Measurements from ENCODE around the gene ANKRD16.
A peak's percentile ranks its signal among the peaks of the same experiment; 100 is the strongest.
"Not testable (repeated sequence)": the region's sequence is repeated elsewhere in the genome, so short reads cannot be mapped to it uniquely, and the experiment has no call there.

Gene ANKRD16

DNA sequence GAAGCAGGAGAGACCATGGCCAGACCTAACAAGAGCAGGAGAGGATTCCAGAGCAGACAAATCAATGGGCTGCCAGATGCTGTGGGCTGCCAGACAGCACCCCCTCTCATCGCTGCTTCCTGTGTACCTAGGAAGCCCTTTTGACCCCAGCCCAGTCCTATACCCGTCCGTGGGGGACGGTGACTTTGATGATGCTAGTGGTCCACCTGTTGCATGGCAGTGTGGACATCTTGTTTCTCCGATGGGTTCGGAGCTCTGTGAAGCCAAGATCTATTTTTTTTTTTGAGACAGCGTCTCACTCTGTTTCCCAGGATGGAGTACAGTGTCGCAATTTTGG is 58.3 kb downstream of the ANKRD16 start:
- no peak for DNase-seq

DNA sequence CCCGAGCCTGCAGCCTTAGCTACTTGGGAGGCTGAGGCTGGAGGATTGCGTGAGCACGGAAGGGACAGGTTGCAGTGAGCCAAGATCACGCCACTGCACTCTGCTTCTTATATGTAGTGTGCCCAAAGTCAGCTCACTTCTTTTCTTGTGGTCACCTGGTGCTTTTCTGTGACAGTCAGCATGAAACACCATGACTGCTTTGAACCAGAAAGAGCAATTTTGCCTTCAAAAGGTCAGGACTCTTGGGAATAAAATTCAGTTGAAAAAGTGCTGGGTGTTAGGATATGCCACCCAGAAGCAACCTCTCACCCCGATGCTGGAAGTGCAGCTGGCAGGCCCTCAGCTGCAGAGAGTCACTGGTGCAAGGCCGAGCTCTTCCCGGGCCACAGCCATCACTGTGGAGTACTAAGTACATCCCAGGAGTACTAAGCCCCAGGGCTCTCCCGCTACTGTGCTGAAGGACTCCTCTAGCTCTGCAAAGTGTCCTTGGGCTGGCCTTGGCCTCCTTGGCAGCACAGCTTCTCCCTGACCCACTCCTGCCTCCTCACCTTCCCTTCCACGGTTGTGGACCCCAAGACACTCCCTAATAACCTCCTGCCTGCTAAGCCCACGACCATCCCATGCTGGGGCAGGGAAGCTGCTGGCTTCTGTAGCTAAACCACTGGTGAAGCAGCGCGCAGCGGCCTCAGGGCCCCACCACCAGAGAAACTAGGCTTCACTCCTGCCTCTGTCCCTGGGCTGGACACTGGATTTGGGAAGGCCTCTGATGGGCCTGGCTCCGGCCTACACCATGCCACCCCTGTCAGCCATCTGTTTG is 58.9 kb downstream of the ANKRD16 start:
- no peak for DNase-seq

DNA sequence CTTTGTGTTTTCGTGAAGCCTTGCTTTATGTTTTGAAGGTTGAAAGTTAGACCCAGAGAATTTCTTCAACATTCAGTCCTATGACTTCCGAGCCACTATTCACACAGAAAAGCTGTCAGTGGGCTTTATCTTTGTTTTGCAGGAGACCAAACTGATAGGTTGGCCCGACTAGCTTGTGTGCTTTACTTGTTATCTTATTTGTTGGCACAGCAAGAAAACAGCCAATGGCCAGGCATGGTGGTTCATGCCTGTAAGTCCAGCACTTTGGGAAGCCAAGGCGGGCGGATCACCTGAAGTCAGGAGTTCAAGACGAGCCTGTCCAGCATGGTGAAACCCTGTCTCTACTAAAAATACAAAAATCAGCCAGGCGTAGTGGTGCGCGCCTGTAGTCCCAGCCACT is 60.4 kb downstream of the ANKRD16 start:
- DNase-seq, result no peak

DNA sequence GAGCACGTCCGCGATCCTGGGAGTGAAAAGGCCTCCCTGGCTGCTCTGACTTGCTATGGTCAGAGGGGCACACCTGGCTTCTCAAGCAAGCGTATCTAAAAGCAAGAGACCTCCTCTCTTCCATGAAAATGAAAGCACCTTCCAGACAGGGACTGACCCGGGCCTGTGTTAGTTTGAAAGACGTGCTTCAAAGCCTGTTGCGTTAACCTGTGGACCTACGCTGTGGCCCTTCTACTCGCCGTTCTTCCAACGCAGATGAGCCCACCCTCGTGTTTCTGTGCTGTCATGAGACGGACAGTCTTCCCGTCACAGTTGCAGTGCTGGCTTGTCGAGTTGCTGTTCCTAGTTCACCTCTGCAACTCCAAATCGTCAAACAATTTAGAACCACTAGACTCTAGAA is 61.0 kb downstream of the ANKRD16 start:
- DNase-seq, result no peak

DNA sequence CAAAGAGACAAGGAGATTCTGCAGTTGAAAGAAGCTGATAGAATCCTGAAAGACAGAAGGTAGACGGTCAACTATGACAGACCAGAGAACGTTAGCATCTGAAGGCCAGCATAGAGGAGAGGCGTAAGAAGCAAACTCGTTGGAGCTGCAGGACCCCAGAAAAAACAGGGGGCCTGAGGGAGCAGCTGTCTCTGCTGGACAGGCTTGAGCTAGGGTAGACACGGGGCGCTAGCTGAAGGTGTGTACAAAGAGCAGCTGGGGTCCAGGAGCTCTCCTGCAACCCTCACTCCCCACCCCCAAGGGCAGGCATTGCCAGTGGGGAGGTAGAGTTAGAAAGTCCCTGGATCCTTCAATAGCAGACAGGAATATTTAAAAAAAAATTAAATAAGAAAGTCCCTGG is 61.9 kb downstream of the ANKRD16 start:
- DNase-seq, result no peak

DNA sequence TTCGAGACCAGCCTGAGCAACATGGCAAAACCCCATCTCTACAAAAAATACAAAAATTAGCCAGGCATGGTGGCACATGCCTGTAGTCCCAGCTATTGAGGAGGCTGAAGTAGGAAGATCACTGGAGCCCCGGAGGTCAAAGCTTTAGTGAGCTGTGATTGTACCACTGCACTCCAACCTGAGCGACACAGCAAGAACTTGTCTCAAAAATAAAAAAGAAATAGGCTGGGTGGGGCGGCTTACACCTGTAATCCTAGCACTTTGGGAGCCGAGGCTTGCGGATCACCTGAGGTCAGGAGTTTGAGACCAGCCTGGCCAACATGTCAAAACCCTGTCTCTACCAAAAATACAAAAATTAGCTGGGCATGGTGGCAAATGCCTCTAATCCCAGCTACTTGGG is 63.2 kb downstream of the ANKRD16 start:
- DNase-seq, result not testable (repeated sequence)

DNA sequence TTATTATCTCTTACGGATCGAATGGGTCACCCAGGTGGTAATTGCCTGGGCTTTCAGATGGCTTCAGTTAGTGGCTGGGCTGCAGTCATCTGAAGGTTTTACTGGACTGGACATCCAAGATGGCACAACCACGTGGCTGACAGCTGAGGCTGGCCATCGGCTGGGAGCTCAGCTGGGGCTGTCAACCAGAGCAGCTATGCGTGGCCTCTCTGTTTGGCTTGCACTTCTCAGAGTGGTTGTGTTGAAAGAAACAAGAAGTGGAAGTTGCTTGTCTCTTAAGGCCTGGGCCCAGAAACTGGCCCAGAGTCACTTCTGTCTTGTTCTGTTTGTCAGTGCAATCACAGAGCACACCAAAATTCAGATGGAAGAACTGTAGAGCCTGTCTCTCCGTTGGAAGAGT is 70.8 kb downstream of the ANKRD16 start:
- no peak for DNase-seq

DNA sequence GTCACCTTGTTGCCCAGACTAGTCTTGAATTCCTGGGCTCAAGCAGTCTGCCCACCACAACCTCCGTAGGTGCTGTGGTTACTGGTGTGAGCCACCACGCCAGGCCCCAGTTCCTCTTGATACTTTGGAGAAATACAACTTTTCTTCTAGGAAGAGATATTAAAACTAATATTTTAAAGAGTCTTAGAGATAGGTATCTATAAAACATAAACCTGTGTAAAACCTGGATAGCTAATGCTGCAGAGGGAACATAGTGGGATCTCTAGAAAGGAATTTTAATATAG is 71.7 kb downstream of the ANKRD16 start:
- DNase-seq, result no peak

DNA sequence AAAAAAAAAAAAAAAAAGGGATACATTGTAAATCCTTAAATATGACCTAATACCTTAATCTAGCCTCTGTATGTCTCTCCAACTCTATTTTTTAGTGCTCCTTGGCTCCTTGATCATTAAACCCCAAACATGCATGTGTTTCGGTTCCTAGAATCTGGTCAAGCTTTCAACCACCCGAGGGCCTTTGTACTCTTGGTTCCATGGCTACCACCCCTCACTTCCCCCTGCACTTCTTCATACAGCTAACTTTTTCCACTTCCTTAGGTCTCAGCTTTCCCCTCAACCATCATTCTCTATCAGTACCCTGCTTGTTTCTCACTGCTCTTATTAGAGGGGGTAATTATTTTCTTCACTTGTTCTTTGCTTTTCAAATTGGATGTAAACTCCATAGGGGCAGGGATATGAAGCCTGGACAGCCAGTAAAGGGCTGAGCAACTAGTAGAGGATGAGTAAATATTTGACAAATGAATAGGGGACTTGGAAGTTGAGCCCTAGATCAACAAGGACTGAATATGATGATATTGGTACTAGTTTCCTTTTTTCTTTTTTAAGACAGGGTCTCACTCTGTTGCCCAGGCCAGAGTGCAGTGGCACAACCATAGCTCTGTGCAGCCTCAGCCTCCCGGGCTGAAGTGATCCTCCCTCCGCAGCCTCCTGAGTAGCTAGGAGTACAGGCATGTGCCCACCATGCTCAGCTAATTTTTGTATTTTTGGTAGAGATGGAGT is 72.2 kb downstream of the ANKRD16 start:
- peak; percentile 46 for DNase-seq

DNA sequence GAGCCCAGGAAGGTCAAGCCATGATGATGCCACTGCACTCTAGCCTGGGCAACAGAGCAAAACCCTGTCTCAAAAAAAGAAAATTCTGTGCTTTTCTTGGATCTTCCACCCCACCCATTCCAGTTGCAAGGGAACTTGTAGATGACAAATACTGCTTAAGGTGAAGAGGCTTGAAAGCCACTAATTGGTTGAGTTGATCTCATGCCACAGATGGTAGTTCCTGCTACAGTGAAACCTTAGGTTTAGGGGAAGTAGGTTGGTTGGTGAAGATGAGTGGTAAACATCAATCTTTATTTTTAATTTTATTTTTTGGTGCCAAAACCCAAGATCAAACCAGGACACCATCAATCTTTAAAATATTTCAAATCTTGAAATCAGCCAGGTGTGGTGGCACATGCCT is 73.5 kb downstream of the ANKRD16 start:
- no peak for DNase-seq

DNA sequence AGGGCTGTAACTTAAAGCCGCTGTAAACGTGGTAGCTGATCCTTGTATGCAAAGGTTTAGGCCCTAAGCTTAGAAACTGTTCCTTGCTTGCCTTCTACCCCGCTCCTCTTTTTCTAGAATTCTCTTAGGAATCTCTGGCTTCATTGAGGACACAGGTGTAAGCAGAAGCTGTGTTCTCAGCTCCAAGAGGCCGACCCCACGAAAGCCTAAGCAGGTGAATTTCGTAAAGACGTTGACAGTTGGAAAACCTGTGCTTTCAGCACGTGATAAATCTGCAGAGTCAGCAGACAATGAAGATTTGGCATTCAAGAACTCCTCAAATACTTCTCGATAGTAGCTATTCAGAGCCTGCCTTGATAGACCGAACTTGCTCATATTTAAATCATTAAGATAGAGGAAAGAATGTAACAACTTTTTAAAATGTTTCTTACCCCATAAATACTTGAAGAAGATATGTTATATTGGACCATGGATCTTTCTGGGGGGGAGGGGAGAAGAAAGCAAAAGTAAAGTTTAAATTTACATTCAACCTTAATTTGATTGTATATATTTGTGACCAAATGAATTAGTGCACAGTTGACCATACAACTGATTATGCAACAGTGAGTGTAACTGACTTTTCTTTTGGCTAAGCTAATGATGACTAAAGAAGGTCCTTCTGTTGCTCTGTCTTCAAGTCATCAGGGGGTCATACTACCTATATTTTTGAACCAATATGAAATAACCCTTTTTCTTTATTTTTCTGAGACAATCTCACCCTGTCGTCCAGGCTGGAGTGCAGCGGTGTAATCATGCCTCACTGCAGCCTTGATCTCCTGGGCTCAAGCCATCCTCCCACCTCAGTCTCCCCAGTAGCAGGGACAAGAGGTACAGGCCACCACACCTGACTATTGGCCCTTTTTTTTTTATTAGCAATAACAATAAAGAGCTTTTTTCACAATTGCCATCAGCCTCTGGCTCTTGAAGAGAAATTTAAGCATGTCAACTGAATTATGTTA is 75.3 kb downstream of the ANKRD16 start:
- no peak for DNase-seq

DNA sequence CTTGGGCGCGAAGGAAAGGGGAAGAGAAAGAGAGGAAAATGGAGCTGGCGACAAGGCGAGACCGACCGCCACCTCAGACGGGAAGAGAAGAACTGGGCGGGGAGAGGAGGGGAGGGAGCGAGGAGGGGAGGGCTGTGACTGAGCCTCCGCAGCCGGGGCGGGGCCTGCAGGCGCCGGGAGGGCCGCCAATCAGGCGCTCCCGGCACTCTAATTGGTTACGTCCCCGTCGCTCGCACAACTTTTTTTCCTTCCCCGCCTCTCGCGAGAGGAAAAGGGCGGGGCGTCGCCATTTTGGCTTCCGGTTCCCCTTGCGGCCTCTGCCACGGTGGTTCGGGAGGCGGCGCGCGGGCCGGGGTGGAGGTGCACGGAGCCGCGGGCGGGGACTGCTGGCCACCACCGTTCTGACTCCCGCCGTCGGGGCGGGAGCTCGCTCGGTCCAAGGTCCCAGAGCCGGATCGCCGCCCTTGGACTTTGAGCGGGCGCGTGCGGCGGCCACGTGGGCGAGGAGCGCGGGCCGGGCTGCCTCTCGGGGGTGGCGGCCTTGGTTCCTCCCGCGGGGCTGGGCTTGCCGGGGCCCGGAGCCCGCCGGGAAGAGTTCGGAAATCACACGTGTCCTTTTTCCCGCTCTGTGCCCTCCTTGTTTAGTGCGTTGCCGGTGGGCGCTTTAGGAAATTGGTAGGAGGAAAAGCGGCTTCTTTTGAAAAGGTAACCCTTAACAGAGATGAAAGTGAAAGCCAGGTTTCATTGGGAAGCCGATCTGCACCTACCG is 76.2 kb downstream of the ANKRD16 start, which contains the start of gene GDI2:
Gene GDI2, minus strand, starts transcription at position 94 of the 769 bp plus-strand sequence. CDS start 176 bp downstream, outside the sequence.
- peak; percentile 97 for DNase-seq

DNA sequence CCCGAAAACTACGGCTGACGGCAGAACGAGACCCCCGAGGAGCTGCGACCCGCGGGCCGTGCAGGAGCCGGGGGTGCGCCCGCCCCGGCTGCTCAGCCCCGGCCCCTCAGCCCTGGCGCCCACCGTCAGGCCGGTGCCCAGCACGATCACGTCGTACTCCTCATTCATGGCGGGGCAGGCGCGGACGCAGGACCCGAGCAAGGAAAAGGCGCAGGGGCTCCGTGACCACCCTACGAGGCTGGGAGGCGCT is 76.7 kb downstream of the ANKRD16 start:
- no peak for DNase-seq

DNA sequence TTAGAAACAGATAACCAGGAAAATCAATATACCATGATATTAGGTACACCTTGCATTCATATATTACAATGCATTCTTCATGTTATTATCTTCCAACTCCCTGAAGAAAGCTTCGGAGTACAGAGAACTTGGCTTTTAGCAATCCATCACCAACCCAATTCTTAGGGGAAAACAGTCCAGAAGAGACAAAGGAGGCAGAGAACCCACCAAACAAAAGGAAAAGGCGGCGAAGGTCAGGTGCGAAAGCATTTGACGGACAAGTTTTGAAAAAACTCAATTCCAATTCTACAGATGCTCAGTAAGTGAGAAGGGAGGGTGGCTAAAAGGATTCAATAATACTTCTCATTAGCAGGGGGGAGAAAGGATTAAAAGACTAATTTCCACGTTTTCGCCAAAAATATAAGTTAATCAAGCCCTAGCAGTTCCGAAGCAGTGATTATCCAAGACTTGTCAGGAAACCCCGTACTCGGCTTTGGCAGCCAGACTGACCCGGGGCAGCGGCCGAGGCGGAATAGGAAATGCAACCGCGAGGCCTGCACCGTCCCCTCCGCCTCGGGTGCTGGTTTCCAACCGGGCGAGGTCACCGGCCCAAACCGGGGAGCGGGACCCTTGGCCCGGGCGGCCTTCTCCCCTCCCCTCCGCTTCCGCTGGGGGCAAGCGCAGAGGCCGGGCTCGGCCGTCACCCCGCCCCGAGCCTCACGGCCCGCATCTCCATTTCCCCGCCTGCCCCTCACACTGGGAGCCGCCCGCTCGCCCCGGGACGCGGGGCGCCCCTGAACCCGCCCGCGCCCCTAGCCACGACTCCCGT is 77.2 kb downstream of the ANKRD16 start:
- DNase-seq, result peak; percentile 56

All from stimulated activated CD4-positive, alpha-beta T cell treated with anti-CD3 and anti-CD28 coated beads, Interleukin-15, amount 100 ng/mL, for 24 hours (primary cell).